Measurements from ENCODE around the gene TGM1.

GRCh38 chr14:24271134-24271833, 8.3 kb upstream of the TGM1 start, which contains the start of gene RABGGTA:
- TF ChIP-seq, protein P1, sequence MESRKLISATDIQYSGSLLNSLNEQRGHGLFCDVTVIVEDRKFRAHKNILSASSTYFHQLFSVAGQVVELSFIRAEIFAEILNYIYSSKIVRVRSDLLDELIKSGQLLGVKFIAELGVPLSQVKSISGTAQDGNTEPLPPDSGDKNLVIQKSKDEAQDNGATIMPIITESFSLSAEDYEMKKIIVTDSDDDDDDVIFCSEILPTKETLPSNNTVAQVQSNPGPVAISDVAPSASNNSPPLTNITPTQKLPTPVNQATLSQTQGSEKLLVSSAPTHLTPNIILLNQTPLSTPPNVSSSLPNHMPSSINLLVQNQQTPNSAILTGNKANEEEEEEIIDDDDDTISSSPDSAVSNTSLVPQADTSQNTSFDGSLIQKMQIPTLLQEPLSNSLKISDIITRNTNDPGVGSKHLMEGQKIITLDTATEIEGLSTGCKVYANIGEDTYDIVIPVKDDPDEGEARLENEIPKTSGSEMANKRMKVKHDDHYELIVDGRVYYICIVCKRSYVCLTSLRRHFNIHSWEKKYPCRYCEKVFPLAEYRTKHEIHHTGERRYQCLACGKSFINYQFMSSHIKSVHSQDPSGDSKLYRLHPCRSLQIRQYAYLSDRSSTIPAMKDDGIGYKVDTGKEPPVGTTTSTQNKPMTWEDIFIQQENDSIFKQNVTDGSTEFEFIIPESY (IDR thresholded peaks at IDR 0.05): no peak
- TF ChIP-seq CTCF (IDR thresholded peaks at IDR 0.05; ENCODE audit: low read depth, low read length, missing input control) (peak; percentile 62), REST (IDR thresholded peaks at IDR 0.05) (peak; percentile 59), SP1 (IDR thresholded peaks at IDR 0.05) (peak; percentile 47), MAX (IDR thresholded peaks at IDR 0.05) (no peak), RAD21 (IDR thresholded peaks at IDR 0.05) (peak in 1 of 2 donors; percentile 70)
- TF ChIP-seq, protein P2, sequence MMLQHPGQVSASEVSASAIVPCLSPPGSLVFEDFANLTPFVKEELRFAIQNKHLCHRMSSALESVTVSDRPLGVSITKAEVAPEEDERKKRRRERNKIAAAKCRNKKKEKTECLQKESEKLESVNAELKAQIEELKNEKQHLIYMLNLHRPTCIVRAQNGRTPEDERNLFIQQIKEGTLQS (IDR thresholded peaks at IDR 0.05): no peak

All from liver (tissue), 3 donors.